Measurements from ENCODE around the gene SEZ6. TPM values are rescaled to one million over a fixed set of nuclear protein-coding genes. Genes with fewer than 3 reads are reported as not detected.

Gene SEZ6
- total and polyA plus RNA-seq, 11 donors, result 0.25 TPM; not detected in 10

GRCh38 chr17:29034510-29034909 is 28.7 kb upstream of the SEZ6 start:
- Histone ChIP-seq H3K36me3 (no peaks in the 10 kb centered on the region), H3K27ac (no peak overlapping the region), H3K4me3 (no peak overlapping the region), H3K27me3 (peaks cover 0 to 55% (median 15%) of the 10 kb centered on the region in 9 donors), H3K9me3 (peaks cover 0 to 17% (median 9%) of the 10 kb centered on the region in 12 donors), H3K4me1 (no peaks in the 10 kb centered on the region)
- TF ChIP-seq, protein P1, sequence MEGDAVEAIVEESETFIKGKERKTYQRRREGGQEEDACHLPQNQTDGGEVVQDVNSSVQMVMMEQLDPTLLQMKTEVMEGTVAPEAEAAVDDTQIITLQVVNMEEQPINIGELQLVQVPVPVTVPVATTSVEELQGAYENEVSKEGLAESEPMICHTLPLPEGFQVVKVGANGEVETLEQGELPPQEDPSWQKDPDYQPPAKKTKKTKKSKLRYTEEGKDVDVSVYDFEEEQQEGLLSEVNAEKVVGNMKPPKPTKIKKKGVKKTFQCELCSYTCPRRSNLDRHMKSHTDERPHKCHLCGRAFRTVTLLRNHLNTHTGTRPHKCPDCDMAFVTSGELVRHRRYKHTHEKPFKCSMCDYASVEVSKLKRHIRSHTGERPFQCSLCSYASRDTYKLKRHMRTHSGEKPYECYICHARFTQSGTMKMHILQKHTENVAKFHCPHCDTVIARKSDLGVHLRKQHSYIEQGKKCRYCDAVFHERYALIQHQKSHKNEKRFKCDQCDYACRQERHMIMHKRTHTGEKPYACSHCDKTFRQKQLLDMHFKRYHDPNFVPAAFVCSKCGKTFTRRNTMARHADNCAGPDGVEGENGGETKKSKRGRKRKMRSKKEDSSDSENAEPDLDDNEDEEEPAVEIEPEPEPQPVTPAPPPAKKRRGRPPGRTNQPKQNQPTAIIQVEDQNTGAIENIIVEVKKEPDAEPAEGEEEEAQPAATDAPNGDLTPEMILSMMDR (IDR thresholded peaks at IDR 0.05), result no peak
- TF ChIP-seq POLR2A (IDR thresholded peaks at IDR 0.05), result no peak
- intact Hi-C loops (cut with DNase I), result loop anchor here in 1 of 10 donors (5.0 kb wide), 1 partner anchor 47 kb away; no protein-coding TSS in a partner anchor
- no peak for ATAC-seq
- 32 to 51% (median 35%) methylated on average over 1 of the region's 1 CpG for WGBS, 4 donors
- no peak for DNase-seq

DNA sequence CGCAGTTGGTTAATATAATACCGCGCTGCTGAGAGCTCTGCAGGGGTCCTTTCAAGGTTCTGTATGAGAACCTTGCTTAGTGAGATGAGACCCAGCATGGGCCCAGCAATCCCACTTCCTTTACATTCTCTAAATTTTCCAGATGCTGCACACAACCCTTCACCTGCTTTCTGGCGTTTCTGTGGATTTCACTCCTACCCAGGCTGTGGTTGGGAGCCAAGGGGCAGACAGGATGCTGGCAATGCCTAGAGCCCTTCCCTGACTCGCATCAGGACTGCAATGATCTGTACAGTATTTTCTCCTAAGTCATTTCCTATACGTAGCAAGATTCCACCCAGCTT is 27.0 kb upstream of the SEZ6 start:
- no peak for ATAC-seq

DNA sequence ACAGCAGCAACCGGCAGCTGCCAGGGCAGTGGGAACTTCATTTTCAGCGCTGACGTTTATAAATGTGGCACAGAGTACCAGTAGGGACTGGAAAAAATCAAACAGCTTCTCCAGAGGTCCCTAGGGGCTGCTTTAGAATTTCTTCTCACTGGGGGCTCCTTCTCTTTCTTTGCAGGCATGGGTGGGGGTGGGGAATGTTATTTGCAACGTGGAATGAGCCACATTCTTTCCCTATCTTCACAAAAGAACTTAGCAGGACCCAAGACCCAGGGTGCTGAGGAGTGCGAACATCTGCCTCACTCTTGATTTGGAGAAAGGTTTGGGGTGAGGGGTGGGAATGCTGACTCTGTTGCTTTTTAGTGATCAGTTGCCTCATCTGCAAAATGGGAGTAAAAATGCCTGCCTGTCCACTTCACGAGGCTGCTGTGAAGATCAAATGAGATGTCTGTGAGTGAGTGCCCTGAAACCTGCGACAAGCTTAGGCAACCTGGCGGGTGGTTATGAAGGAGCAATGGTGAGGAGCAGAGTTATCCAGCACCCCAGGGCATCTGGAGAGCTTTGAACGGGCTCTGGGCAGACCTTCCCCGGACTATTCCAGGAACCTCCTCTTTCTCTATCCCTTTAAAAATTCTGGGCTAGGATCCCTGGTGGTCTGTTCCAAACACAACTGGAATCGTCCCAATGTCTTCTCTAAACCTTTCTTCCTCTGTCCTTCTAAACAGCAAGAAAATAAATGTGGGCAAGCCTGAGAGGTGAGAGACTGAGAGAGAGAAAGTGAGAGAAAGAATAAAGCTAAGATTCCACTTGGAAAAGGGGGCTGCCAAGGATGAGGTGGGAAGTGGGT is 26.4 kb upstream of the SEZ6 start:
- H3K4me3 ChIP-seq, result no peak overlapping the region
- peaks cover 0 to 38% (median 15%) of the 10 kb centered on the region in 9 donors for H3K27me3 ChIP-seq
- 29 to 44% (median 32%) methylated on average over 11 of the region's 11 CpGs for WGBS, 4 donors
- no peaks in the 10 kb centered on the region for H3K36me3 ChIP-seq
- intact Hi-C loops (cut with DNase I), result loop anchor here in 1 of 10 donors (5.0 kb wide), 1 partner anchor 45 kb away; no protein-coding TSS in a partner anchor
- DNase-seq (no peak), ATAC-seq (no peak)
- H3K4me1 ChIP-seq, result no peaks in the 10 kb centered on the region
- TF ChIP-seq, protein P1 (IDR thresholded peaks at IDR 0.05), result no peak
- no peak for TF ChIP-seq POLR2A (IDR thresholded peaks at IDR 0.05)
- no peak overlapping the region for H3K27ac ChIP-seq
- peaks cover 0 to 17% (median 9%) of the 10 kb centered on the region in 12 donors for H3K9me3 ChIP-seq

More for the DNA sequence above, 27.0 kb upstream of the SEZ6 start:
- no peaks in the 10 kb centered on the region for H3K4me1 ChIP-seq
- H3K4me3 ChIP-seq, result no peak overlapping the region
- TF ChIP-seq, protein P1 (IDR thresholded peaks at IDR 0.05), result no peak
- TF ChIP-seq POLR2A (IDR thresholded peaks at IDR 0.05), result no peak
- intact Hi-C loops (cut with DNase I), result loop anchor here in 1 of 10 donors (5.0 kb wide), 1 partner anchor 46 kb away; no protein-coding TSS in a partner anchor
- H3K27me3 ChIP-seq, result peaks cover 0 to 44% (median 15%) of the 10 kb centered on the region in 9 donors
- H3K27ac ChIP-seq, result no peak overlapping the region
- no peaks in the 10 kb centered on the region for H3K36me3 ChIP-seq
- H3K9me3 ChIP-seq, result peaks cover 0 to 17% (median 9%) of the 10 kb centered on the region in 12 donors
- WGBS, 4 donors, result 22 to 52% (median 36%) methylated on average over 5 to 6 of the region's 6 CpGs
- DNase-seq, result no peak

GRCh38 chr17:29031488-29031887 is 25.7 kb upstream of the SEZ6 start:
- Histone ChIP-seq H3K27ac (no peak overlapping the region), H3K4me3 (no peak overlapping the region), H3K27me3 (peaks cover 0 to 36% (median 15%) of the 10 kb centered on the region in 9 donors), H3K4me1 (no peaks in the 10 kb centered on the region), H3K36me3 (no peaks in the 10 kb centered on the region), H3K9me3 (peaks cover 0 to 17% (median 9%) of the 10 kb centered on the region in 12 donors)
- ATAC-seq (no peak), DNase-seq (no peak)
- no peak for TF ChIP-seq POLR2A (IDR thresholded peaks at IDR 0.05)
- TF ChIP-seq, protein P1 (IDR thresholded peaks at IDR 0.05), result no peak
- intact Hi-C loops (cut with DNase I), result loop anchor here in 1 of 10 donors (5.0 kb wide), 1 partner anchor 44 kb away; no protein-coding TSS in a partner anchor
- WGBS, 4 donors, result 54 to 60% (median 56%) methylated on average over 5 of the region's 5 CpGs

All from heart left ventricle (tissue), 16 donors.